NCI-H1436 treated with DMSO at 0.1 percent for 48 hours (cell line): ENCODE results near the gene KRT31.
"Not testable (repeated sequence)": the region's sequence is repeated elsewhere in the genome, so short reads cannot be mapped to it uniquely, and the experiment has no call there.

ENCODE experiments used
- DNase-seq: peaks from one replicate; lab custom pipeline; 2025; lab: John Stamatoyannopoulos, UW

Gene KRT31

GRCh38 chr17:41387670-41388069, 9.7 kb downstream of the KRT31 start:
- no peak for DNase-seq

DNA sequence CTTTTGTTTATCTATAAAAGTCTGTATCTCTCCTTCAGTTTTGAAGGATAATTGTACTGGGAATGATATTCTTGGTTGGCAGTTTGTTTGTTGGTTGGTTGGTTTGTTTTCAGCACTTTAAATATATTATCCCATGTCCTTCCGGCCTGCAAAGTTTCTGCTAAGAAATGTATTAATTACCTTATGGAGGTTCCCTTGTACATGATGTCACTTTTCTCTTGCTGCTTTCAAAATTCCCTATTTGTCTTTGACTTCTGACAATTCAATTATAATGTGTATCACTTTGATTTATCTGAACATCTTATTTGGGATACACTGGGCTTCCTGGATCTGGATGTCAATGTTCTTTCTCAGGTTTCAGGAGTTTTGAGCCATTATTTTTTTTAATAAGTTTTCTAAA, 11.2 kb downstream of the KRT31 start:
- DNase-seq: no peak

DNA sequence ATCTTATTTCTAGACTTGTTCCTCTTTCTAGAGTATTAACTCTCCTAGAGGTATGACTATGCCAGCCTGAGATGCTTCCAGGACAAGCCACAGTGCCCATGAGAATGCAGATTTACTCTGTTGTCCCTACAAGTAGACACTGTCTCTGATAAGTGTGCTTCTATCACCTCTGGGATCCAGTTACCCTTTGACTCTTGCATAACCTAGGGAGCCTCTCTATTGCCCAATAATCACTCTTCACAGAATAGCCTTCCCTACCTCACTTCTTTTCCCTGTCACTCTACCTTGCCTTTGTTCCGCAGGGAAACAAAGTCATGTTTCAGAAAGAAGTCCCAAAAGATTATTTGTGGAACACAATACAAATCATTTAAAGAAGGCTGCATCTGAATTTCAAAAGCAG, 13.7 kb downstream of the KRT31 start:
- DNase-seq: no peak

DNA sequence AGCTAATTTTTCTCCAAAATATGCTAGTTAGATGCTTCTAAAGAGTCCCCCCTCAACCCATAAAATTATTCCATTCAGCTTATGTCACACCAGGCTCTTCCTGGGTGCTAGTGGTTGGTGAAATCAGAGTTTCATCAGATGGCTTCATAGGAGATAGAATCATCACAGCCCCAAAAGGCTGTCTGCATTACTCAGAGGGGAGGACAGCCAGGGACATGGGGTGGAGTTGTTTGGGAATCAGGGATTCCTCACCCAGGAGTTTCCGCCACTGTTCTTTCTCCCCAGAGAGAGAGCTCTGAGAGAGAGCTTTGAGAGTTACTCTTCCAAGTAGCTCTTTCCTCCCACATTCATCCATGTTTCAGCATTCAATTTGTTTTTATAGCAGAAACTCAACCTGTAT, 15.0 kb downstream of the KRT31 start:
- DNase-seq: no peak

GRCh38 chr17:41381943-41382342, 15.5 kb downstream of the KRT31 start, which contains the start of gene KRT34:
Gene KRT34, minus strand, starts transcription at chr17:41382306. Its CDS starts 60 bp downstream, at chr17:41382246.
- not testable (repeated sequence) for DNase-seq

DNA sequence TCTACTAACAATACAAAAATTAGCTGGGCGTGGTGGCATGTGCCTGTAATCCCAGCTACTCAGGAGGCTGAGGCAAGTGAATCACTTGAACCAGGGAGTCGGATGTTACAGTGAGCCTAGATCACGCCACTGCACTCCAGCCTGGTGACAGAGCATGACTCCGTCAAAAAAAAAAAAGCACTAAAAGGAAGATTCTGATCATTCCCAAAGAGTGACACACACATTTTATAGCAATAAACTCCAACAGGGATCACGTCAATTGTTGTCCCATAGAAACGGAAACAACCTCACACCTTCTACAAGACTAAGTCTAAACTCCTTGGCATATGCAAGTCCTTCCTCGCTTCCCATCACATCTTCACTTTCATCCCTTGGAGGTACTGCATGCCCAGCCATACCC, 17.3 kb downstream of the KRT31 start:
- not testable (repeated sequence) for DNase-seq

DNA sequence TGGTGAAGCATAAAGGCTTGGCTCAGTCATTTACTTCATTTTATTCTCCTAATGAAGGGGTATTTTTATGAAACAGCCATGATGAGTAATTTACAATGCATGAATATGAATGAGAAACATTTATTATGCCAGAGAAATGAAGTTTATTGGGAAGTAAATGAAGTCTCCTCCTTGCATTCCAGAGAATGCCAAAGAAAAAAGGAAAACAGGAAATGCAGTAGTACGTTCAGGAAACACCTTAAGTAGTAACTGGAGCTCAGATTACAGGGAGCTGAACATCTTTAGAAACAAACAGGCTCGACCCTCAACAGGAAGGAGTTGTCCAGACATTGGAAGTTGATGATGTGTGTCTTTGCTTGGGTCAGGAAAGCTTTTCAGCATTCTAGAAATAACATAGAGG, 19.9 kb downstream of the KRT31 start:
- DNase-seq: no peak

DNA sequence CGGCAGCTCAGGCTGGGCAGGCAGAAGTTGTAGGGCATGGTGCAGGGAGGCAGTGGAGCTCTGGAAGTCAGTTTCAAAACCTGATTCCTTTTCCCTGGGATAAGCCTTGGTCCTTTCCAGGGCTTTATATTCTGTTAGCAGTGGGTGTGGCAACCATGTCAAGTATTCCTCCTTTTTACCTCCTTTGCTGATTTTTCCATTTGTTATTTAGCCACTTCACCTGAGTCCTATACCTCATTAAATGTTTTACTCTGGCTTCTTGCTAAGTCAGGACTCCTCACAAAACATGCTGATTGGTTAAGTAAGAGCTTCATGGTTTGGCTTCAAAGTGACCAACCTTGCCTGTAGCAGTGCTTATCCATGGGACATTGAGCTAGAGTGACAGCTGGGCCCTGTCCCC, 27.7 kb downstream of the KRT31 start, which contains the start of gene KRT33B:
Gene KRT33B (minus strand): TSS at position 101 of the 400 bp plus-strand sequence. CDS start 63 bp downstream, at position 38.
- DNase-seq: no peak

- no peak for DNase-seq
These were observed 28.4 kb downstream of the KRT31 start for GRCh38 chr17:41369023-41369422.

- no peak for DNase-seq
These were observed 29.9 kb downstream of the KRT31 start for GRCh38 chr17:41367426-41368075.

GRCh38 chr17:41366070-41366469, 31.3 kb downstream of the KRT31 start:
- no peak for DNase-seq

DNA sequence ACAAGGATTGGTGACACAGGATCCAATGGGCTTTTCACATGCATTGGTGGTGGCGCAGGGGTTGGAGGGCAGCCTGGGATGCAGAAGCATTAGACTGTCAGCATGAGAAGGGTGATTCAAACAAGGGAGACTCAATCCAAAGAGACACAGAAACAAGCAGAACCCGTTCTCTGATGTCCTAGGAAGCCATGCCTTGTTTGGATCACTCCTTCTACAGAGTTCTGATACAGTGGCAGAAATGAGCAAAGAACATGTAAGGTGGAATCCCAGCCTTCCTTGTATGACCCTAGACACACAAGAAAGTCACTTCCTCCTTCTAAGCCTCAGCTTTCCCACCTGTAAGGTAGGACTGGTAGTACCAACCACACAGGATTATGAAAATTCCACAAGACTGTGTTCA, 33.5 kb downstream of the KRT31 start:
- DNase-seq: no peak

GRCh38 chr17:41360296-41360995, 37.0 kb downstream of the KRT31 start:
- no peak for DNase-seq

- DNase-seq: no peak
These were observed 42.9 kb downstream of the KRT31 start for GRCh38 chr17:41354536-41354935.

- DNase-seq: no peak
These were observed 44.6 kb downstream of the KRT31 start for GRCh38 chr17:41352597-41353366.

- DNase-seq: no peak
These were observed 46.2 kb downstream of the KRT31 start for GRCh38 chr17:41351177-41351576.

DNA sequence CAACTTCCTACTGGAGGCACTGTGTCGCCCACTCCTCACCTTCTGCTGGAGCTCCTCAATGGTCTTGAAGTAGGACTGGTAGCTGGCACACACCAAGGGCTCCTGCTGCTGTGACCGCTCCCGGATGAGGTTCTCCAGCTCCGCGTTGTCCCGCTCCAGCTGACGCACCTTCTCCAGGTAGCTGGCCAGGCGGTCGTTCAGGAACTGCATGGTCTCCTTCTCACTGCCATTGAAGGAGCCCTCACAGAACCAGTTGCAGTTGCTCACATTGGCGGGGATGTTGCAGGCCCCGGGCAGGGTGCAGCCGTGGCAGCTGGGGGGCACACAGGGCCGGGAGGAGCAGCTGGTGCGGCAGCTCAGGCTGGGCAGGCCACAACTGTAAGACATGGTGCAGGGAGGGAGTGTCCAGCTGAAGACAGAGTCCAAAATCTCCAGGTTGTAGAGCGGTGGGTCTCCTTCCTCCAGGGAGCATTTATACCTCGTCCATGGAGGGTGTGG, 47.0 kb downstream of the KRT31 start, which contains the start of gene KRT33A:
Gene KRT33A (minus strand): TSS at position 448 of the 498 bp plus-strand sequence. CDS start 61 bp downstream, at position 387.
- DNase-seq: not testable (repeated sequence)

- DNase-seq: no peak
These were observed 49.3 kb downstream of the KRT31 start for GRCh38 chr17:41347869-41348760.

DNA sequence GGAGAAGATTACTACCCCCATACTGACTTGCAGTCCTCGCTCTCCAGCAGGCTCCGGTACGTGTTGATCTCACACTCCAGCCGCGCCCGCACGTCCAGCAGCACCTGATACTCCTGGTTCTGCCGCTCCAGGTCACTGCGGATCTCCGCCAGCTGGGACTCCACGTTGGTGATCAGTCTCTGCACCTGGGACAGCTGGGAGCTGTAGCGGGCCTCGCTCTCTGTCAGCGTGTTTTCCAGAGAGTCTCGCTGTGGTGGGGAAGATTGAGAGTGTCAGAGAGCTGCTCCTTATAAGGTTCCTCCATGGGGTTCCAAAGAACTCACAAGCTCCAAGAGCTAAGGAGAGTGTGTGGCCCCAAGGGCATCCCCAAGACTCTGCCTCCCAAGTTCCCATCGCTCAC, 51.0 kb downstream of the KRT31 start:
- not testable (repeated sequence) for DNase-seq

- DNase-seq: no peak
These were observed 51.4 kb downstream of the KRT31 start for GRCh38 chr17:41345992-41346391.
